Measurements from ENCODE around the gene ZNF726. TPM values are rescaled to one million over a fixed set of nuclear protein-coding genes. Genes with fewer than 3 reads are reported as not detected.
A peak's percentile ranks its signal among the peaks of the same experiment; 100 is the strongest.

Gene ZNF726
- total and polyA plus RNA-seq, 2 experiments from 2014 or later: 0.48 to 0.66 TPM

DNA sequence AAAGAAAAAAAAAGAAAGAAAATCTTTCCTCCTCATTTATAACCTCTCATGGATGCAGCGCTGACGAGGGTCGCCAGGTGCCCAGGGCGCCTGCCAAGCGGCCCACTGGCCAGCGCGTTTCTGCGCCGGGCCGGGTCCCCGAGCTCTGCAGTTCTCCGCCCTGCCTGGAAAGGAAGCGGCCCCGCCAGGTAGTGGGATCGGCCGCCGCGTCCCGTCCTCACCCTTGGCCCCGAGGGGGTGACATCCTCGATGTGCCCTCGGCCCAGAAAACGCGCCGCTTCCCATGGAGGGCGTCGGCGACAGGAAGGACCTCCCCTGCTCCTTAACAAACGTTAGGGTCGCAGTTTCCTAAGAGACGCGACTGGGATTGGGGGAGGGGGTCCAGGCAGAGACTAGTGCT is 56.9 kb downstream of the ZNF726 start:
- Histone ChIP-seq H3K36me3 (ENCODE audit: insufficient read depth) (no peaks in the 10 kb centered on the region), H4K20me1 (replicated peaks; ENCODE audit: insufficient read depth) (no peaks in the 10 kb centered on the region), H3K4me1 (ENCODE audit: insufficient read depth) (no peaks in the 10 kb centered on the region), H3F3A (replicated peaks; ENCODE audit: low read depth) (no peaks in the 10 kb centered on the region), H3K27me3 (ENCODE audit: insufficient read depth) (no peaks in the 10 kb centered on the region), H2AFZ (no peak overlapping the region), H3K4me2 (no peak overlapping the region), H3K4me3 (no peak overlapping the region), H3K79me2 (replicated peaks; ENCODE audit: insufficient read depth) (no peaks in the 10 kb centered on the region), H3K9me2 (ENCODE audit: insufficient read depth) (no peaks in the 10 kb centered on the region), H3K27ac (ENCODE audit: low read depth) (no peak overlapping the region)
- Mint-ChIP-seq H3K9me3 (peaks cover 74% of the 10 kb centered on the region), H3K27me3 (ENCODE audit: insufficient read depth, low read depth, poor library complexity) (peaks cover 19% of the 10 kb centered on the region), H3K4me3 (peak overlapping the region; percentile 60; the same call in 2 of the 3 replicates), H3K36me3 (ENCODE audit: low read depth) (peaks cover 17% of the 10 kb centered on the region), H3K27ac (no peak overlapping the region), H3K4me1 (peaks cover 11% of the 10 kb centered on the region; the same call in 2 of the 3 replicates)
- TF ChIP-seq, protein P1, sequence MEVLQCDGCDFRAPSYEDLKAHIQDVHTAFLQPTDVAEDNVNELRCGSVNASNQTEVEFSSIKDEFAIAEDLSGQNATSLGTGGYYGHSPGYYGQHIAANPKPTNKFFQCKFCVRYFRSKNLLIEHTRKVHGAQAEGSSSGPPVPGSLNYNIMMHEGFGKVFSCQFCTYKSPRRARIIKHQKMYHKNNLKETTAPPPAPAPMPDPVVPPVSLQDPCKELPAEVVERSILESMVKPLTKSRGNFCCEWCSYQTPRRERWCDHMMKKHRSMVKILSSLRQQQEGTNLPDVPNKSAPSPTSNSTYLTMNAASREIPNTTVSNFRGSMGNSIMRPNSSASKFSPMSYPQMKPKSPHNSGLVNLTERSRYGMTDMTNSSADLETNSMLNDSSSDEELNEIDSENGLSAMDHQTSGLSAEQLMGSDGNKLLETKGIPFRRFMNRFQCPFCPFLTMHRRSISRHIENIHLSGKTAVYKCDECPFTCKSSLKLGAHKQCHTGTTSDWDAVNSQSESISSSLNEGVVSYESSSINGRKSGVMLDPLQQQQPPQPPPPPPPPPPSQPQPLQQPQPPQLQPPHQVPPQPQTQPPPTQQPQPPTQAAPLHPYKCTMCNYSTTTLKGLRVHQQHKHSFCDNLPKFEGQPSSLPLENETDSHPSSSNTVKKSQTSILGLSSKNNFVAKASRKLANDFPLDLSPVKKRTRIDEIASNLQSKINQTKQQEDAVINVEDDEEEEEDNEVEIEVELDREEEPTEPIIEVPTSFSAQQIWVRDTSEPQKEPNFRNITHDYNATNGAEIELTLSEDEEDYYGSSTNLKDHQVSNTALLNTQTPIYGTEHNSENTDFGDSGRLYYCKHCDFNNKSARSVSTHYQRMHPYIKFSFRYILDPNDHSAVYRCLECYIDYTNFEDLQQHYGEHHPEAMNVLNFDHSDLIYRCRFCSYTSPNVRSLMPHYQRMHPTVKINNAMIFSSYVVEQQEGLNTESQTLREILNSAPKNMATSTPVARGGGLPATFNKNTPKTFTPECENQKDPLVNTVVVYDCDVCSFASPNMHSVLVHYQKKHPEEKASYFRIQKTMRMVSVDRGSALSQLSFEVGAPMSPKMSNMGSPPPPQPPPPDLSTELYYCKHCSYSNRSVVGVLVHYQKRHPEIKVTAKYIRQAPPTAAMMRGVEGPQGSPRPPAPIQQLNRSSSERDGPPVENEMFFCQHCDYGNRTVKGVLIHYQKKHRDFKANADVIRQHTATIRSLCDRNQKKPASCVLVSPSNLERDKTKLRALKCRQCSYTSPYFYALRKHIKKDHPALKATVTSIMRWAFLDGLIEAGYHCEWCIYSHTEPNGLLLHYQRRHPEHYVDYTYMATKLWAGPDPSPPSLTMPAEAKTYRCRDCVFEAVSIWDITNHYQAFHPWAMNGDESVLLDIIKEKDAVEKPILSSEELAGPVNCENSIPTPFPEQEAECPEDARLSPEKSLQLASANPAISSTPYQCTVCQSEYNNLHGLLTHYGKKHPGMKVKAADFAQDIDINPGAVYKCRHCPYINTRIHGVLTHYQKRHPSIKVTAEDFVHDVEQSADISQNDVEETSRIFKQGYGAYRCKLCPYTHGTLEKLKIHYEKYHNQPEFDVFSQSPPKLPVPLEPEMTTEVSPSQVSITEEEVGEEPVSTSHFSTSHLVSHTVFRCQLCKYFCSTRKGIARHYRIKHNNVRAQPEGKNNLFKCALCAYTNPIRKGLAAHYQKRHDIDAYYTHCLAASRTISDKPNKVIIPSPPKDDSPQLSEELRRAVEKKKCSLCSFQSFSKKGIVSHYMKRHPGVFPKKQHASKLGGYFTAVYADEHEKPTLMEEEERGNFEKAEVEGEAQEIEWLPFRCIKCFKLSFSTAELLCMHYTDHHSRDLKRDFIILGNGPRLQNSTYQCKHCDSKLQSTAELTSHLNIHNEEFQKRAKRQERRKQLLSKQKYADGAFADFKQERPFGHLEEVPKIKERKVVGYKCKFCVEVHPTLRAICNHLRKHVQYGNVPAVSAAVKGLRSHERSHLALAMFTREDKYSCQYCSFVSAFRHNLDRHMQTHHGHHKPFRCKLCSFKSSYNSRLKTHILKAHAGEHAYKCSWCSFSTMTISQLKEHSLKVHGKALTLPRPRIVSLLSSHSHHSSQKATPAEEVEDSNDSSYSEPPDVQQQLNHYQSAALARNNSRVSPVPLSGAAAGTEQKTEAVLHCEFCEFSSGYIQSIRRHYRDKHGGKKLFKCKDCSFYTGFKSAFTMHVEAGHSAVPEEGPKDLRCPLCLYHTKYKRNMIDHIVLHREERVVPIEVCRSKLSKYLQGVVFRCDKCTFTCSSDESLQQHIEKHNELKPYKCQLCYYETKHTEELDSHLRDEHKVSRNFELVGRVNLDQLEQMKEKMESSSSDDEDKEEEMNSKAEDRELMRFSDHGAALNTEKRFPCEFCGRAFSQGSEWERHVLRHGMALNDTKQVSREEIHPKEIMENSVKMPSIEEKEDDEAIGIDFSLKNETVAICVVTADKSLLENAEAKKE (CRISPR knock-in tag; IDR thresholded peaks at IDR 0.05): no peak
- TF ChIP-seq POLR2AphosphoS5 (IDR thresholded peaks at IDR 0.05; ENCODE audit: low read depth) (no peak), CREB1 (CRISPR knock-in tag; IDR thresholded peaks at IDR 0.05; ENCODE audit: low read depth) (no peak)
- DNase-seq (ENCODE audit: low spot score) (no peak), ATAC-seq (peak; percentile 92)

DNA sequence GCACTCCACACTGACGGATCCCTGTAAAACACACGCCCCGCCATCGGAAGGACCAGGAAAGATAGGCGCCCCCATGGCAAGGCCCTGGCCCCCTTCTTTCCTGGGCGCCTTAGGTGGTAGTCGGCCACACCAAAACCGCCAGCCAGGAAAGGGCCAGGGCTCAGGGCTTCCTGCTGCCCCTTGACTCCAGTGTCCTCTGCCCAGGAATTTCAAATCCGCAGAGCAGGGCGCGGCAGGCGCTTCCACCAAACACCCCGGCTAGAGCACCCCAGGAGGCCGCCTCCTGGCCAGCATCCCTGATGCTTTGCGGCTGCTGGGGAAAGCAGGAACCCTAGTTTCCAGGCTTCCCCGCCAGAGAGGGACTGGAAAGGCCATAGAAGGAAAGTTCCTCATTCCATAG is 57.5 kb downstream of the ZNF726 start:
- Histone ChIP-seq H4K20me1 (replicated peaks; ENCODE audit: insufficient read depth) (no peaks in the 10 kb centered on the region), H3K36me3 (ENCODE audit: insufficient read depth) (no peaks in the 10 kb centered on the region), H3K9me2 (ENCODE audit: insufficient read depth) (no peaks in the 10 kb centered on the region), H3K79me2 (replicated peaks; ENCODE audit: insufficient read depth) (no peaks in the 10 kb centered on the region), H3K4me1 (ENCODE audit: insufficient read depth) (no peaks in the 10 kb centered on the region), H2AFZ (no peak overlapping the region), H3K27me3 (ENCODE audit: insufficient read depth) (no peaks in the 10 kb centered on the region), H3F3A (replicated peaks; ENCODE audit: low read depth) (no peaks in the 10 kb centered on the region), H3K4me2 (no peak overlapping the region), H3K4me3 (no peak overlapping the region), H3K27ac (ENCODE audit: low read depth) (no peak overlapping the region)
- no peak for DNase-seq (ENCODE audit: low spot score)
- peaks cover 75% of the 10 kb centered on the region for H3K9me3 Mint-ChIP-seq
- H3K4me3 Mint-ChIP-seq: peak overlapping the region; percentile 60; the same call in 2 of the 3 replicates
- peak; percentile 63 for ATAC-seq
- H3K36me3 Mint-ChIP-seq (ENCODE audit: low read depth): peaks cover 17% of the 10 kb centered on the region
- no peak for TF ChIP-seq ZNF331 (CRISPR knock-in tag; IDR thresholded peaks at IDR 0.05; ENCODE audit: low read depth)
- TF ChIP-seq, protein P1 (CRISPR knock-in tag; IDR thresholded peaks at IDR 0.05): no peak
- TF ChIP-seq NANOG (IDR thresholded peaks at IDR 0.05; ENCODE audit: borderline replicate concordance): no peak
- TF ChIP-seq EZH2 (IDR thresholded peaks at IDR 0.05; ENCODE audit: low read depth, unreplicated experiment): no peak
- TF ChIP-seq EZH2phosphoT487 (IDR thresholded peaks at IDR 0.05; ENCODE audit: unreplicated experiment): no peak
- TF ChIP-seq POLR2AphosphoS5 (IDR thresholded peaks at IDR 0.05; ENCODE audit: low read depth): no peak
- H3K4me1 Mint-ChIP-seq: peaks cover 11% of the 10 kb centered on the region; the same call in 2 of the 3 replicates
- peaks cover 18% of the 10 kb centered on the region for H3K27me3 Mint-ChIP-seq (ENCODE audit: insufficient read depth, low read depth, poor library complexity)
- H3K27ac Mint-ChIP-seq: no peak overlapping the region

All from GM23338 (cell line).